HG03575 (cell line): ENCODE measurements around the gene KANK3.
A peak's percentile ranks its signal among the peaks of the same experiment; 100 is the strongest.
"Not testable (repeated sequence)": the region's sequence is repeated elsewhere in the genome, so short reads cannot be mapped to it uniquely, and the experiment has no call there.

Experiments used
- ATAC-seq: cut with Tn5 transposase; IDR thresholded peaks from one replicate; pipeline ENCODE4 v1.9.1; 2021; ENCODE audit not compliant: unreplicated experiment, insufficient number of reproducible peaks, low FRiP score; ENCODE audit errors: extremely low read depth

KANK3 gene

DNA sequence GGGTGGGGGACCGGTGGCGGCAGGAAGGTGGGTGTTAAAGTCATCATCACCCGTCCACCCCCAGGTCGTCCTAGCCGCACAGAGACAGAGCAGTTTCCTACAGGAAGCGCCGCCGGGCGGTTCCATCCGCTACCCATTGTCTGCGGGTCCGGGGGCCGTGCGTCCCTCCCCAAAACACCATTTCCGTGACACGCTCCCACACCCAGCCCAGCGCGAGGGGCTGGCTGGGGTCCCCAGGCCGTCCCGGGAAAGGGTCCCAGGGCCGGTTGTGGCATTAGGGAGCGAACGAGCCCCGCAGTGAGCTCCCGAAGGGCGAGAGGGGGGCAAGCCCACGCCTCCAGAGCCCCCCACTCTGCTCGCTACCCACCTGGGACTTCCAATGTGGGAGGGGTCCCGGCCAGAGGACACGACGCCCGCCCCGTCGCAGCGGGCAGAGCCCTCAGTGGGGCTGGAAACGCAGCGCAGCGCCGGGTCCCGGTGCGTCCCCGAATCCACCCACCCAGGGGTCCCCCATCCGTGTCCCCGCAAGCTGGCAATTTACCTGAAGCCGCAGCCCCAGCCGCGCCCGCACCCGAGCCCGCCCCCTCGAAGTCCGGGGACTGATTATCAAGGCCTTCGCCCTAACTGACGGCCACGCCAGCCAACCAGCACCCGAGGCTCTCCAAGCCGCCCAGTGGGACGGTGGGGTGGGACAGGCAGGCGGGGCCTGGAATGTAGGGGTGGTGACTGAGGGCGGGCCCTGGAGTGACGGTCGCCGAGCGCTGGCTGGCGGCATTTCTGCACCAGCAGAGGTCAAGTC is at the start of gene KANK3:
Gene KANK3, minus strand, starts transcription at position 579 of the 799 bp plus-strand sequence. CDS start 5,434 bp downstream, outside the sequence.
- no peak for ATAC-seq

DNA sequence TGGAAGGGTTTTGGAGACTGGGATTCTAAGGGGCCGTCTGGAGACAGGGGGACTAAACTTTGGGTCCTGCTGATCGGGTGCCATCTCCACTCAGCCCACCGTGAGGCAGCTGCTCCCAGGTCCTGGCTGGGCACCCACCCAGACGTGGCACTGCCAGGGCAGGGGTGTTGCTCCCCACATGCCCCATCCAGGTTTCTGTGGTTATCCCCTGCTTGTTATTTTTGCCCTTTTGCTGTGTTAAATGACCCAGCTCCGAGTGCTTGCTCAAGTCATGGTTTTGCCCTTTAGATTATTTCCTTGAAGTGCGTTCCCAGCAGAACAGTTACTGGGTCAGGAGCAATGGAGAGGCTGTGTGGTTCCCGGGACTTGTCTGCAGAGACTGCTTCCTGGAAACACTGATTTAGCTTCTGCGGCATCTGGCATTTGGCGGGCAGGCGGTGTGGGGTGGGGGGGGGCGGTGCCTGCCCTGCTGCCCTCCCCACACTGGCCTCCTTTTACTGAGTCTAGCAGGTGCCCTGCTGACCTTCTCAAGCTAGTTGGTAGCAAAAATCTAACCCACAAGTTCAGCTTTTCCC is 49.0 kb upstream of the KANK3 start:
- no peak for ATAC-seq

DNA sequence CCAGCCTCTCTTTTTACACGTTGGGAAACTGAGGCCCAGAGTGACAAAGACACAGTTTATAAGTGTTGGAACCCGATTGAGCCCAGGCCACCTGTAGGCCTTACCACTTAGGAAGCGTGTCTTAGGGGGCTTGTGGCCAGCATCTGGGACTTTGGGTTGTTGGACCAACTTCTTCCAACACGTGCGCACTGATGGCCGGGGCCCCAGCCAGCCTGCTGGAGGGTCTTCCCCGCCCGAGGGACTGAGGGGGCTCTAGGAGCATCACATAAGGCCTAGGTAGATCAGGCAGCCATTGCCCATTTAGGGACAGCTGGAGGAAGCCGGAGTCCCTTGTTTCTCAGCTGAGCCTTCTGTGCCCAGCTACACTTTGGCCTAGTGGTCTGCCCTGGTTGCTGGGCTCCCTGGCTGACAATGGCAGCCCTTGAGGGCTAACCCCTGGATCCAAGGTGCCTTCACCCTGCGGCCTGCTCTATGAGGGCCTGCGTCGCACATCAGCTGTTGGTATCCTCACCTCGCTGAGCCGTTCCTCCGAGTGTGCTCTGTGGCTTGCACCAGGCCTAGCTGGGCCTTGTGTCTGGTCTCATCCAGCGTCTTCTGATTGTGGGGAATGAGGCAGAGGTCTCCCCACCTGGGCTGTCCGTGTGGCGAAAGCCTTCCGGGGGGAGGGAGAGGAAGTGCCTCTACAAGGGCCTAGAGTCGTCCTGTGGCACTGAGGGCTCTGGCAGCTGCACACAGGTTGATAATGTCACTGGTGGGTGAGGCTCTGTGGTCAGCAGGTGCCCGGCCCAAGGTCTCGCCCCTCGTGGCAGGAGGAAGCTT is 48.3 kb upstream of the KANK3 start:
- no peak for ATAC-seq

DNA sequence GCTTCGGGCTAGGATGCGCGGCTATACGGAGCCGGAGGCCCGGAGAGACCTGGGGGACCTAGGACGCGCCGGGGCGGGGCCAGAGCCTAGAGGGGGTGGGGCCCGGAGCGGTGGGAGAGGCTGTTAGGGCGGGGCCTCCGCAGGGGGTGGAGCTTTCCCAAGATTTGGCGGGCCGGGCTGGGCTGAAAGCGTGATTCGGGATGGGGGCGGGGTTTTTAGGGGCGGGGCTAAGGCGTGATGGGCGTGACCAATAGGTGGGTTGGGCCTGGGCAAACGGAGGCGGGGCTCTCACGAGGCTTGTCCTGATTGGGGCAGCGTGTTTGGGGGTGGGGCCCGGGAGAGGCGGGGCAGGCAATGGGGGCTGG is 47.5 kb upstream of the KANK3 start:
- no peak for ATAC-seq

DNA sequence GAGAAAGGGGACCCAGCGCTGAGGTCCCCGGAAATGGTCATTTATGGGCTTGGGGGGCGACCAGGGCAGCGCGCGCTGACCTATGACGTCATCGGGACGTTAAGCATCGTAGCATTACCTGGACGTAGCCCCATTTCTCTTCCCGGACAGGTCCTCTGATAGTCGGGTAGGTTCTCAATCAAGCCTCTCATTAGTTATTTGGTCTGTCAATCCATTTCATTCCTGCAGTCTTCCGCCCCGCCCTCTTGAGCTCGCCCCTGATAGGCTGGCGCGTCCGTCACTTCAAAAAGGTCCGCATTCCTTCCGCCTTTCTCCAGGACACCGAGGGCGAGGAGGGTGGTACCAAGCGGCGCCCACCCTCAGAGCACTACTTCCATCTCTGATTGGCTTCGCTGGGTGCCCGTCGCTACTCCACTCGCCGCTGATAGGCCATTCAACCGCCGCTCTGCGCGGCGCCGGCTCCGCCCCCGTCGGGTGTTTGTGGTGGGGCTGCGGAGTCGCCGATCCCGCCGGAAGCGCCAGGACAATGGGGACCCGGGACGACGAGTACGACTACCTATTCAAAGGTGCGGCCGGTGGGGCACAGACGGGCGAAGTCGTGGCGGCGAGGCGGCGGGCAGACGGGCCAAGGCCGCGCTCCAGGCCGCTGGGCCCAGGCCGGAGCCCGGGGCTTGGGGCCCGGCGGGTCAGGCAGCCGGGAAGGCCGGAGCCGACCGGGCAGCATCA is 47.0 kb upstream of the KANK3 start, which contains the start of gene RAB11B:
Gene RAB11B, plus strand, starts transcription at position 470 of the 726 bp plus-strand sequence. Its CDS starts 57 bp downstream, at position 527.
- peak; percentile 72 for ATAC-seq

DNA sequence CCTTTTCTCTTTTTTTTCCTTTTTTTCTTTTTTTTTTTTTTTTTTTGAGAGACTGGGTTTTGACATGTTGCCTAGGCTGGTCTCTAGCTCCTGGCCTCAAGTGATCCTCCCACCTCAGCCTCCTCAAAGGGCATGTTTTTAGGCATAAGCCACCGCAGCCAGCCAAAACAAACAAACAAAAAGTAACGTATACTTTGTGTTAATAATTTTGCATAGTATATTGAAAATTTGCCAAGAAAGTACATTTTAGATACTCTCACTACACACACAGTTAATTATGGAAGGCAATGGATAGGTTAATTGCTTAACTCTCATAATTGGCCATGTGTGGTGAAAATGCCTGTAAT is 45.5 kb upstream of the KANK3 start:
- ATAC-seq: no peak

DNA sequence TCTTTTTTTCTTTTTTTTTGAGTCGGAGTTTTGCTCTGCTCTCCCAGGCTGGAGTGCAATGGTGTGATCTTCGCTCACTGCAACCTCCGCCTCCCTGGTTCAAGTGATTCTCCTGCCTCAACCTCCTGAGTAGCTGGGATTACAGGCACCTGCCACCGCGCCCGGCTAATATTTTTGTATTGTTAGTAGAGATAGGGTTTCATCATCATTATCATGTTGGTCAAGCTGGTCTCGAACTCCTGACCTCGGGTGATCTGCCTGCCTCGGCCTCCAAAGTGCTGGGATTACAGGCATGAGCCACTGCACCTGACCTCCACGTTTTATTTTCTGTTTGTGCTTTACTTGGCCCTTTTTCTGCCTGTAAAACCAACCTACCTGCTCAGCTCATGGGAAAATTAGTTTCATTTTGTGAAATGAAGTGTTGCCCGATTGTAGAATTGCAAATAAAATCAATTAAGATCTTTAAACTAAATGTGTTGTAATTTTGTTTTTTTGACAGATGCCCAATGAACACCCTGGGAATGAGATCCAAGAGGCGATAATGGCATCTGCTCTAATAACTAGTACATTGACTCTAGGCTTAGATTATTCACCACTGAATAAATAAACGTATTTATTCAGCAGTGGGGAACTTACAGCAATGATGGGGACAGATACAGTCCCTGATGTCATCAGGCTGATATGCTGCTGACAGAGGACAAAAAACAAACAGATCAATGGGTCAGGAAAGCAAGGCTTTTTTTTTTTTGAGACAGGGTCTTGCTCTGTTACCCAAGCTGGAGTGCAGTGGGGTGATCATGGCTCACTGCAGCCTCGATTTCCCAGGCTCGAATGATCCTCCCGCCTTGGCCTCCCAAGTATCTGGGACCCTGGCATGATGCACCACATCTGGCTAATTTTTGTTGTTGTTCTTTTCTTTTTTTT is 44.9 kb upstream of the KANK3 start:
- no peak for ATAC-seq

DNA sequence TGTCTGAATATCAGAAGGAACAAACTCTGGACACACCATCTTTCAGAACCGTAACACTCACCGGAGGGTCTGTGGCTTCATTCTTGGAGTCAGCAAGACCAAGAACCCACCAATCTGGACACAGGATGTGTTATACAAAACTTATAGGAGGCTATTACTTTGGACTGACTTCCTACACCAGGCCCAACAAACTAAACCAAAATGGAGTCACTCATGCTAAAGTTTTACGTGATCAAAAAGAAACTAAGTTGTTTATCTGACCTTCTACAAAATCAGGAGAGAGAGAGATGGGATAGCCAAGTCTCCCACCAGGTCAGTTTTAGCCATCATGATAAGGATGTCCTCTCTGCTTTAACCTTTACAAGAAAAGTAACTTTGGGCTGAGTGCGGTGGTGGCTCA is 43.9 kb upstream of the KANK3 start:
- ATAC-seq: no peak

DNA sequence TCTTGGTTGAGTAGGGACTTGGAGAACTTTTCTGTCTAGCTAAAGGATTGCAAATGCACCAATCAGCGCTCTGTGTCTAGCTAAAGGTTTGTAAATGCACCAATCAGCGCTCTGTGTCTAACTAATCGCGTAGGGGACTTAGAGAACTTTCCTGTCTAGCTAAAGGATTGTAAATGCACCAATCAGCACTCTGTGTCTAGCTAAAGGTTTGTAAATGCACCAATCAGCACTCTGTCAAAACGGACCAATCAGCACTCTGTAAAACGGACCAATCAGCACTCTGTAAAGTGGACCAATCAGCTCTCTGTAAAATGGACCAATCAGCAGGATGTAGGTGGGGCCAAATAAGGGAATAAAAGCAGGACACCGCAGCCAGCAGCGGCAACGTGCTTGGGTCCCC is 43.4 kb upstream of the KANK3 start:
- ATAC-seq: not testable (repeated sequence)

DNA sequence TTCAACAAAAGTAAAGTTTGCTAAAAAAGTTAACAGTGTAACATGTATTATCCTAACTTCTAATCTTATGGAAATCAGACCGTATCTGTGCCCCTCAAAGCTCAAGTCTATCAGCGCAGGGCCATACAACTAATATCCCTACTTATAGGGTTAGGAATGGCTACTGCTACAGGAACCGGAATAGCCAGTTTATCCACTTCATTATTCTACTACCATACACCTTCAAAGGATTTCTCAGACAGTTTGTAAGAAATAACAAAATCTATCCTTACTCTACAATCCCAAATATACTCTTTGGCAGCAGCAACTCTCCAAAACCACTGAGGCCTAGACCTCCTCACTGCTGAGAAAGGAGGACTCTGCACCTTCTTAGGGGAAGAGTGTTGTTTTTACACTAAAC is 42.5 kb upstream of the KANK3 start:
- ATAC-seq: not testable (repeated sequence)

DNA sequence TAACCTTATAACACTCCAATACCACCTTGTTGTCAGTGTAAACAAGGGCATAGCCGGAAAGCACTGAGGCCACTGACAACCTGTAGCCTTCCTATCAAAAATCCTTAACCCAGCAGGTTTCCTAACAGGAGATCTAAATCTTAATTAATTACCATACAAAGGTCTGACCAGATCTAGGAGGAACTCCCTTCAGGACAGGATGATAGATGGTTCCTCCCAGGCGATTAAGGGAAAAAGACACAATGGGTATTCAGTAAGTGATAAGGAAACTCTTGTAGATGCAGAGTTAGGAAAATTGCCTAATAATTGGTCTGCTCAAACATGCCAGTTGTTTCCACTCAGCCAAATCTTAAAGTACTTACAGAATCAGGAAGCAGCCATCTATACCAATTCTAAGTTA is 42.0 kb upstream of the KANK3 start:
- not testable (repeated sequence) for ATAC-seq

DNA sequence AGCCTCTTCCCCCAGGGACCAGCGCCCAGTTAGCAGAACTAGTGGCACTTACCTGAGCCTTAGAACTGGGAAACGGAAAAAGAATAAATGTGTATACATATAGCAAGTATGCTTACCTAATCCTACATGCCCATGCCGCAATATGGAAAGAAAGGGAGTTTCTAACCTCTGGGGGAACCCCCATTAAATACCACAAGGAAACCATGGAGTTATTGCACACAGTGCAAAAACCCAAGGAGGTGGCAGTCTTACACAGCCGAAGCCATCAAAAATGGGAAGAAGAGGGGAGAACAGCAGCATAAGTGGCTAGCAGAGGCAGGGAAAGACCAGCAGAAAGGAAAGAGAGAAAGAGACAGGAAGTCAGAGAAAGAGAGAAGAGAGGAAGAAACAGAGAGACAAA is 41.5 kb upstream of the KANK3 start:
- not testable (repeated sequence) for ATAC-seq

DNA sequence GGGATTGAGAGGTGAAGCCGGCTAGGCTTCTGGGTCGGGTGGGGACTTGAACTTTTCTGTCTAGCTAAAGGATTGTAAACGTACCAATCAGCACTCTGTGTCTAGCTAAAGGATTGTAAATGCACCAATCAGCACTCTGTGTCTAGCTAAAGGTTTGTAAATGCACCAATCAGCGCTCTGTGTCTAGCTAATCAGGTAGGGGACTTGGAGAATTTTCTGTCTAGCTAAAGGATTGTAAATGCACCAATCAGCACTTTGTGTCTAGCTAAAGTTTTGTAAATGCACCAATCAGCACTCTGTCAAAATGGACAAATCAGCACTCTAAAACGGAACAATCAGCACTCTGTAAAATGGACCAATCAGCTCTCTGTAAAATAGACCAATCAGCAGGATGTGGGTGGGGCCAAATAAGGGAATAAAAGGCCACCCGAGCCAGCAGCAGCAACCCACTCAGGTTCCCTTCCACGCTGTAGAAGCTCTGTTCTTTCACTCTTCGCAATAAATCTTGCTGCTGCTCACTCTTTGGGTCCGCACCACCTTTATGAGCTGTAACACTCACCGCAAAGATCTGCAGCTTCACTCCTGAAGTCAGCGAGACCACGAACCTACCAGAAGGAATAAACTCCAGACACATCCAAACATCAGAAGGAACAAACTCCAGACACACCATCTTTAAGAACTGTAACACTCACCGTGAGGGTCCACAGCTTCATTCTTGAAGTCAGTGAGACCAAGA is 36.3 kb upstream of the KANK3 start:
- ATAC-seq: not testable (repeated sequence)

DNA sequence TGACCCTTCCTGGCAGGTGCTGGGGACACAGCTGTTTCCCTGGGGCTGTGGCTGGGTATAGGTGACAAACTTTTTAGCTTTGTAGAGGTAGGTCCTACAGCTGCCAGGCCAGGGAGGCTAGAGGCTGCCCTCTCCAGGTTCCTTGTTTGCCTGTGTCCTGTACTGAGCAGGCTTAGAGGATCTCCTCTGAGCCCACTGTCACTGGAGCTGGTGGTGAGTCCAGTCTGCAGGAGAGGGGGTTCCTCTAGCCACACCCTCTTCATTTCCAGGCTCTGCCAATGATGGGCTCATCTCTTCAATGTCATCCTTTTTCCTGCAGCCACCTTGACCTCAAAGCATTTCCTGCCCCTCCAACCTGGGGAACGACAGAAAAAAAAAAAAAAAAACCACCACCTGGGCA is 34.5 kb upstream of the KANK3 start:
- ATAC-seq: no peak

DNA sequence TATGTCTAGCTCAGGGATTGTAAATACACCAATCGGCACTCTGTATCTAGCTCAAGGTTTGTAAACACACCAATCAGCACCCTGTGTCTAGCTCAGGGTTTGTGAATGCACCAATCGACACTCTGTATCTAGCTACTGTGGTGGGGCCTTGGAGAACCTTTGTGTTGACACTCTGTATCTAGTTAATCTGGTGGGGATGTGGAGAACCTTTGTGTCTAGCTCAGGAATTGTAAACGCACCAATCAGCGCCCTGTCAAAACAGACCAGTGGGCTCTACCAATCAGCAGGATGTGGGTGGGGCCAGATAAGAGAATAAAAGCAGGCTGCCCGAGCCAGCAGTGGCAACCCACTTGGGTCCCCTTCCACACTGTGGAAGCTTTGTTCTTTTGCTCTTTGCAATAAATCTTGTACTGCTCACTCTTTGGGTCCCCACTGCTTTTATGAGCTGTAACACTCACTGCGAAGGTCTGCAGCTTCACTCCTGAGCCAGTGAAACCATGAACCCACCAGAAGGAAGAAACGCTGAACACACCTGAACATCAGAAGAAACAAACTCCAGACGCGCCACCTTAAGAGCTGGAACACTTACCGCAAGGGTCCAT is 33.4 kb upstream of the KANK3 start:
- ATAC-seq: not testable (repeated sequence)

DNA sequence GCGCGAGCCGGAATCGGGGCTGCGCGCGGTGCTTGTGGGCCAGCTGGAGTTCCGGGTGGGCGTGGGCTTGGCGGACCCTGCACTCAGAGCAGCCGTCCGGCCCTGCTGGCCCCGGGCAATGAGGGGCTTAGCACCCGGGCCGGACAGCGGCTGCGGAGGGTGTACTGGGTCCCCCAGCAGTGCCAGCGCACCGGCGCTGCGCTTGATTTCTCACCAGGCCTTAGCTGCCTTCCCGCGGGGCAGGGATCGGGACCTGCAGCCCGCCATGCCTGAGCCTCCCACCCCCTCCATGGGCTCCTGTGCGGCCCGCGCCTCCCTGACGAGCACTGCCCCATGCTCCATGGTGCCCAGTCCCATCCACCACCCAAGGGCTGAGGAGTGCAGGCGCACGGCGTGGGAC is 32.7 kb upstream of the KANK3 start:
- not testable (repeated sequence) for ATAC-seq
